CD4-positive, alpha-beta T cell treated with Interleukin-4 for 1 hour (primary cell): ENCODE results near the gene EYS.
"Not testable (repeated sequence)": the region's sequence is repeated elsewhere in the genome, so short reads cannot be mapped to it uniquely, and the experiment has no call there.

Experiments used
- DNase-seq, 2 donors: peaks; one replicate each; pipeline ENCODE4 v3.0.0-alpha.2; 2020 to 2022

The EYS gene

DNA sequence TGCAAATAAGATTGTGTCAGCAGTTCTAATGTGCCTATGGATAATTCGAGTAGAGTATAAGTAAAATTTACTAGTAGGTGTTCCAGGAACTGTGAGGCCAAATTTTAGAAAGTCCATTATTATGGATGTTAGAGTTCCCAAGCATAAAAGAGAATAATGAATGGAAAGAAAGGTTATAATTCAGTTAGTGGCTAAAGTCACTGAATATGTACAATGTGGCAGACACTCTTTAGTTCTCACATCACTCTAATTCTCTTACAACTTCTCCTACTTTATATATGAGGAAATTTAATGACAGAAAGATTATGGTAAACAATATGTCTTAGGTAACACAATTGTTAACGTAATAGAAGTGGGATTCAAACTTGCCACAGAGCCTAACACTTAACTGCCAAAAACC, 75.3 kb downstream of the EYS start:
- no peak for DNase-seq

DNA sequence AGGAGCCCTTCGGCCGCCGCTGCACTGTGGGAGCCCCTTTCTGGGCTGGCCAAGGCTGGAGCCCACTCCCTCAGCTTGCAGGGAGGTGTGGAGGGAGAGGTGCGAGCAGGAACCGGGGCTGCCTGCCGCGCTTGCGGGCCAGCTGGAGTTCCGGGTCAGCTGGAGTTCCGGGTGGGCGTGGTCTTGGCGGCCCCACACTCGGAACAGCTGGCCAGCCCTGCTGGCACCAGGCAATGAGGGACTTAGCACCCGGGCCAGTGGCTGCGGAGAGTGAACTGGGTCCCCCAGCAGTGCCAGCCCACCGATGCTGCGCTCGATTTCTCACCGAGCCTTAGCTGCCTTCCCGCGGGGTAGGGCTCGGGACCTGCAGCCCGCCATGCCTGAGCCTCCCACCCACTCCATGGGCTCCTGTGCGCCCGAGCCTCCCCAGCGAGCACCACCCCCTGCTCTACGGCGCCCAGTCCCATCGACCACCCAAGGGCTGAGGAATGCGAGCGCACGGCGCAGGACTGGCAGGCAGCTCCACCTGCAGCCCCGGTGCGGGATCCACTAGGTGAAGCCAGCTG, 79.5 kb downstream of the EYS start:
- not testable (repeated sequence) for DNase-seq

DNA sequence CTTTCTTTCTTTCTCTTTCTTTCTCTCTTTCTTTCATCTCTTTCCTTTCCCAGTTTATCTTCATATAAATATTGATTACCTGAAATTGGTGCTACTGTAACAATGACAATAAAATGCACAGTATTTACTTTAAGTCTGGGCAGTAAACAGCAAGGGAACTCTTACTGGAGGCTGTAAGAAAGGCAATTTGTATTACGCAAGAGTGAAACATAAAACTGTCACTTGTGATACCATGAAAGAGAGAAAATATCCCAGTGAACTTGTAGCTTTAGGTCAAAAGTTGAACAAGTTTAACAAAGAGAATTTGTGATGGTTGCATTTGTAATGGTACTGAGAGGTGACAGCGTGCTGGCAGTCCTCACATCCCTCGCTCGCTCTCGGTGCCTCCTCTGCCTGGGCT, 80.0 kb downstream of the EYS start:
- no peak for DNase-seq

DNA sequence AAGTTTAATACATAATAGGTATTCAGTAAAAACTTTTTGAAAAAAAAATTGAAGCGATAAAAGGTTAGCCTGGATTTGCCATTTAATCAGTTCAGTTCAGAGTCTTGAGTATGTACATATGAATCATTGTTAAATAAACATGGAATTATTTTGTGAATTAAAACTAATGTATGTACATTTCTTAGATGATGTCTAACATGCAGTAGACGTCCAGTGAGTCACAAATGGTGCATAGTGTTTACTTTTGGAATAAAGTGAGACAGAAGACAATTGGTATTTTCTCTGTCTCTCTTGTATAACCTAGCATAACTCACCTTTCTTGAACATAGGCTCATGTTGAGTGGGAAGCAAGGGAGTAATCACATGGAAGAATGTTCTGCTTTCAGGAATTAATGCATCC, 83.5 kb downstream of the EYS start:
- DNase-seq: no peak

DNA sequence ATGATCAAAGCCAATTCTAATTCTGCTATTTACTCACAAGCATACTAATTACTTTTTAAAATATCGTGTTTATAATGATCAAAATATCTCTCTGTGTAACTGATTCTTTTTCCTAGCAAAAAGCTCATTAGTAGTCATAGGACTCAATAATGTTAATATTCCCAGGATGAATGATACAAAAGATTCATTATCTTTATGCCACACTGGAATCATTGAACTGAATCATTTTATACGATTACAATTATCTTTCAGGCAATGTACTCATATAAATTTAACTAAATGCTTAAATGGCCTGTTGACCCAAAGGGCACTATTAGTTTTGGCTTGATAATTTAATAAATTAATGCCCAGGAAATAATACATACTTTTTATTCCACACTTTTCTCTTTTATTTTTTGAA, 96.3 kb downstream of the EYS start:
- no peak for DNase-seq

DNA sequence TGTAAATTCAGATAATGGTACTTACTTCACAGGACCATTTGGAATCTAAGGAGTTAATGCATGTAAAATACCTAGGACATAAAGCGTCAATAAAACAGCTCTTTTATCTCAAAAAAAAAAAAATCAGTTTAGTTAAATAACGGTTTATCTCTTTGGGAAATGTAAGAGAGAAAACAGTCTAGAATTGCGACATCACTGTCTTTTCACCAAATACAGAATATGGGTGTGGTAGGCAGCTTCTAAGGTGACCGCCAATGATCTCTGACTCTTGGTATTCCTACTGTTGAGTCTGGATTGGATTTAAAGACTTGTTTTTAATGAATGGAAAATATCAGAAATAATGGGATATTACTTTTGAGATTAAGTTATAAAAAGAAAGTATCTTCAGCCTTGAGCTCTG, 111.5 kb downstream of the EYS start:
- no peak for DNase-seq

DNA sequence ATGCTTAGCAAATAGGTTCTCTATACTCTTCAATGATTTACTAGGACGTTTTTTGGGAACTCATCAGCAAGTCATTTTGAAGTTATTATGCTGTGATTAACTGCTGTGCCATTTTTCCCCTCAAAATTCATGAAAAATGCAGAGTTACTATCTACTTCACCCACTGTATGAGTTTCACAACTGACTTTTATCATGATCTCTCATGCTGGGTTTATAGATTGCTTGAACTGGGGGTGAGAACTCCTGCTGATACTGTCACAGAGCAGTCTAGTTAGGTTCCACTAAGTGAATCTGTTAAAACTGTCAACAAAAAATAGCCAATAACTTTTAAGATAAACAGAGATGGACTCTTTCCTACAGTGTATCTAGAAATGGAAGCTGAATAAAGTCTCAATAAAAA, 136.7 kb downstream of the EYS start:
- no peak for DNase-seq

DNA sequence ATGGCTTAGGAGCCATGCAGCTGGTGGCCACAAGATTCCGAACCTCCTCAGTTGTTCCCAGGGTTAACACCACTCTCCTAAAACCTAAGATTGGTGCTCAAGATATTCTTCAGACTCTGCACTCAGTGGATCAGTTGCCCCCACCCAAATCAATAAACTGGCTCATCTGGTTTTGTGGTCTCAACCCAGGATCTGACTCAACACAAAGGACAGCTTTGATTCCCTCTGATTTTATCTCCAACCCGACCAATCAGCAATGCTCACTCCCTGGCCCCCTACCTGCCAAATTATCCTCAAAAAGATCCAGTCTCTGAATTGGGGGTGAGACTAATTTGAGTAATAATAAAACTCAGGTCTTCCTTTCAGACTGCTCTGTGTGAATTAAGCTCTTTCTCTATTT, 137.5 kb downstream of the EYS start:
- DNase-seq: no peak

DNA sequence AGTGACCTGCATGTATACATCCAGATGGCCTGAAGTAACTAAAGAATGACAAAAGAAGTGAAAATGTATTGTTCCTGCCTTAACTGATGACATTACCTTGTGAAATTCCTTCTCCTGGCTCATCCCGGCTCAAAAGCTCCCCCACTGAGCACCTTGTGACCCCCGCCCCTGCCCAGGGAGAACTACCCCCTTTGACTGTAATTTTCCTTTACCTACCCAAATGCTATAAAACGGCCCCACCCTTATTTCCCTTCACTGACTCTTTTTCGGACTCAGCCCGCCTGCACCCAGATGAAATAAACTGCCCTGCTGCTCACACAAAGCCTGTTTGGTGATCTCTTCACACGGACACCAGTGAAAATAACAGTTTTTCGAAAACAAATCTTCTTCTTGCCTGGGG, 138.0 kb downstream of the EYS start:
- not testable (repeated sequence) for DNase-seq

DNA sequence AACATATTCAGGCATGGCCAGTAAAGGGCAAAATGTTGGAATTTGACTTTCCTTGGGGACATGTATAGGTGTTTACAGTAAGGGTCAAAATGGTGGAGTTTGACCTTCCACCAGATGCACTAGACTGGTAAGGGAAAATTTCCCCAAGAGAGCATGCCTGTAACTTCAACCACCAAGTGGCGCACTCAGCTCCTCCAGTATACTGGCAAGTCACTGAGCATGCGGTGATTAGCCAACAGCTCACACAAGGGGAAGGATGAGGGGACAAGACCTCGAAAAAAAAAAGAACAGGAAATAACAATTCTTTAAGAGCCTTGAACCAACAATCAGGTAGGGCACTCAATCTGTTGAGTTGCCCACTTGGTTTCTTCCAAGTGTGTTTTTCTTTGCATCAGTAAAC, 140.9 kb downstream of the EYS start:
- no peak for DNase-seq

DNA sequence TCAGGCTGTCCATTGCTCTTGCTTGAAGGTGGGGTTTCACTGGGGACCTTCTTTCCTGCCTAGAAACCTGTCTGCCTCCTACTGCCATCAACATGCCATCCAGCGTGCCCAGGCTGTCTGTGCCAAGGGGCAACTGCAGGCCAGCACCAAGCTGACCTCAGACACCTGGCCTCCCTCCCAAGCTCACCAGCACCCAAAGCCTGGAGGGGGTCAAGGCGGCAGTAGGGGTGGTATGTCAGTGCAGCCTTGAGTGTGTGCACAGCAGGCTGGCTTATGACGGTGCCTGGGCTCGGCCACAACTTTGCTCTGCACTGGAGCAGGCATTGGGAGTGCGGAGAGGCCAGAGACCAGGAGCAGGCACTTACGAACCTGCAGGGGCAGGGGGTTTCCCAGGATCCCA, 149.0 kb downstream of the EYS start:
- DNase-seq: no peak

DNA sequence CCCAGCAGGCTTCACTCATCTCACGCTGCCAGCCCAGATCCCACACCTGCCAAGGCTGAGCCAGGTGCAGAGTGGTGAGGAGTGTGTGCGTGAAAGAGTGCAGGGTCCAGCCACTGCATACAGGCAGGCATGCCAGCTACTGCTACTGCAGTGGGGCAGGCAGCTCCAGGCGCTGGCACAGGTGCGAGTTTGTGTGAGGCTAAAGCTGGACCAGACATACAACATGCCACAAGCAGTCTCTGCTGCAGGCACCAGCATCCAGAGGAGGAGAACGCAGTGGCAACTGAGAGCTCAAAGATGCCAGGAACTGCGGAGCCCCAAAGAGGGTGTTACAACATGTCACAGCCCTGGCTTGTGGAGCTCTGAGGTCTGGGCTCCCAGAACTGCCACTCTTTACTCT, 149.8 kb downstream of the EYS start:
- no peak for DNase-seq

DNA sequence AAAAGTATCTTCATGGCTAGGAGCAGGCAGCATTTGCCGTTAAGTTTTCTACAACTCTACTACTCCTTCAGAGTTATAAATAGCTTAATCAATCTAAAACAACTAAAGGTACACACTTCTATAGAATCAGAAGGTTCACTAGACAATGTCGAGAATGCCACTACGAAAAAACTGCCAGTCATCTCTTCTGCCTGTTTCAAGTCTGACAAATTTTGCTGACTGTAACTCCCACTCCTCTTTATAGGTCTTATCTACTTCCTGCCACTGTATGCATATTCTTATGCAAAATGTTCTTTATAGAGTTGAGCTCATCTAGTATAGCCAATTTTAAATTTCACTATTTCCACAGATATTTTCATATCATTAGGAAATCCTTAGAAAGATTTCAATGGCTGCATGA, 160.1 kb downstream of the EYS start:
- no peak for DNase-seq

DNA sequence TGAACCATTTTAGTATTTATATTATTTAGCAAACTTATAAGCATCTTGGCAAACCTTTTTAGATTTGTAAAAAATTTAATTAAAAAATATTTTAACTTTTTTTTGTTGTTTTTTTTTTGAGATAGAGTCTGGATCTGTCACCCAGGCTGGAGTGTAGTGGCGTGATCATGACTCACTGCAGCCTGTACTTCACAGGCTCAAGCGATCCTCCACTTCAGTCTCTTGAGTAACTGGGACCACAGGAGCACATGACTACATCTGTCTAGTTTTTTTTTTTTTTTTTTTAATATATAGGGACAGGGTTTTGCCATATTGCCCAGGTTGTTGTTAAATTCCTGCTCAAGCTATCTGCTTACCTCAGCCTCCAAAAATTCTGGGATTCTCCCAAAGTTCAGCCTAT, 161.1 kb downstream of the EYS start:
- no peak for DNase-seq

DNA sequence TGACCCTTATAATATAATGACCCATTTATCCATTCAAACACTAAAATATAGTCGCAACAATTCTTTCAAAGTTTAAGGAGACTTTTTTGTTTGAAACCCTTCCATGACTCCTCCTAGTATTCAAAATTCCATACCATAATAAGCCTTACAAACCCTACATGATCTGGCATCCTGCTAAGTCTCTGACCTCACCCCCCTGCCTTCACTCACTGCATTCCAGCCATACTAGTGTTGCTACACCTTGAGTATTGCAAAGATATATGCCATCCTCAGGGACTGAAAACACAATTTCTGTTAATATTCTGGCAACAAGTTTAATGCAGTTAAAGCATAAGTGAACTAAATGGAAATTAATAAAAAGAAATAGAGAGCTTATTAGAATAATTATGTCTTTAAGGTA, 168.4 kb downstream of the EYS start:
- DNase-seq: no peak

DNA sequence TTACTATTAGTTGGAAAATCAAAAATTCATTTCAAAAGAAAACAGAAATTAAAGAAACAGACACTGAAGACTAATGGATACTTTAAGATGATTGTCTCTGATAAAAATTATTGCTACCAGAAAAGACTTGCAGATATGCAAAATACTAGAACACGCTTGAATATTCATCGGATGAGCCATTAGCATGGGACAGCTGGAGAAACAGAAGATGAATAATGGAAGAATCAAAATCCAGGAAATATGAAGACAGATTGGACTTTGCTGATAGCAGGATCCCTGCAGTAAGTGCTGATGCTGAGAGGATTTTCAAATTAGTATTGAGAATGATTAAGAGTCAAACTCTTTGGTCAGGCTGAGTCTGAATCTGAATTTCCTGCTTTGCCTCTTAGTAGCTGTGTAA, 169.4 kb downstream of the EYS start:
- no peak for DNase-seq

DNA sequence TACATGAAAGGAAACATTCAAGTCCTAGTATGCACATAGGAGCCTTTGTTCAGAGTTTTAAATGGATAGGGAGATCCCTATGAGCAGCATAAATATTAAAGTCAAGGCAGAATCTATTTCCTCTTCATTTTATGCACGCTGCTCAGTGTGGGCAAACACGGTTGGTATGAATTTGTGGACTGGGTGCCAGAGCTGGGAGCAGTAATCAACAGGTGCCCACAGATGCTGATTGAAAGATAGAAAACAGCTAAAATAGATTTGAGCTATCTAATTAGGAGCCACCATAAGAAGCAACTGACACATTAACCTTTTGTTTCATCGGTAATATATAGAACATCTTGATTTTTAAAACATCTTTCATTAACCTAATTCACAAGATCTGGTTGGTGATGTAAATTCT, 175.5 kb downstream of the EYS start:
- no peak for DNase-seq

DNA sequence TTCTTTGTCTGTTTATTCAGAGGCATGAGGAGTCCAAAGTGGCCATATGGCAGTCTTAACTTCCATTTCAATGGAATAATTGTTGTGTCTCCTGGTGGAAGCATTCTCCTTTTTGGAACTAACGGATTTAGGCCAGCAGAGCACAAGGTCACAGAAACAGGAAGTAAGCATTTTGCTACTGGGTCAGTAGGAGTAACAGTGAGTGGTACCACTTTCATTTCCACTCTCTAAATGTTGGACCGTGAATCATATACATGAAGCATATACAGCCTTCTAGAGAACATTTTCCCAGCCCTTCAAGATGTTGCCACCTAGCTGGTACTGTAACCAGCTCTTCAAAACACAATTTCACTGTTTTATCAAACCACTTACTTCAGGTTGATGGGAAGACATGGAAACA, 182.8 kb downstream of the EYS start:
- DNase-seq: no peak

DNA sequence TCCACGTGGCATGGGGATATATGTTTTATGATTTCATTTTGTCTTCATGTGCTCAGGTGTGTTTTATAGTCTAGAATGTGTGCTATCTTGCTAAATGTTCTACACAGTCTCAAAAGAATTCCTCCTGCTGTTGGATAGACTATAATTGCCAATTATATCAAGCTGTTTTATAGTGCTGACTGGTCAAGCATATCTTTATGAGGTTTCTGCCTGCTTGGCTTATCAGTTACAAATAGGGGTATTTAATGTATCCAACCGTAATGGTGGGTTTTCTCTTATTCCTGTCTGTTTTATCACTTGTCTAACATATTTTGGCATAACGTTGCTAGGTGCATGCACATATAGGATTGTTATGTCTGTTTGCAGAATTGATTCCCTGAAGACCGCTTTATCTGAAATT, 201.3 kb downstream of the EYS start:
- no peak for DNase-seq

DNA sequence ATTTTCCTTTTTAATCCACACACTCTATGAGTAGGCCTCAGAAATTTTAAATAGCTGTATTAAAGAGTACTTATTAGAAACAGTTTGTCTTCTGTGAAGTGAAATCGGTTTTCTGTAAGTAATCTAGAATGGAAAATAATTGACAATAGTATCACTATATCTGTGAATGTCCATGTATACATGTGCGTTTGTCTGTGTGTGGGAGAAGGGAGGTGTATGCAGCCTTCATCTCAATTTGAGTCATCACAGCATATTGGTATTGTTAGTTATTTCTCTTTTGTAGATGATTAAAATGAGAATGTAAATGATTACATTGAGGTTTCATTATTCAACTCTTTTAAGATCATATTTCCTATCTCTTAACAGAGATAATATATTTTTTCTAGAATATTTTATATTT, 206.0 kb downstream of the EYS start:
- DNase-seq: no peak

DNA sequence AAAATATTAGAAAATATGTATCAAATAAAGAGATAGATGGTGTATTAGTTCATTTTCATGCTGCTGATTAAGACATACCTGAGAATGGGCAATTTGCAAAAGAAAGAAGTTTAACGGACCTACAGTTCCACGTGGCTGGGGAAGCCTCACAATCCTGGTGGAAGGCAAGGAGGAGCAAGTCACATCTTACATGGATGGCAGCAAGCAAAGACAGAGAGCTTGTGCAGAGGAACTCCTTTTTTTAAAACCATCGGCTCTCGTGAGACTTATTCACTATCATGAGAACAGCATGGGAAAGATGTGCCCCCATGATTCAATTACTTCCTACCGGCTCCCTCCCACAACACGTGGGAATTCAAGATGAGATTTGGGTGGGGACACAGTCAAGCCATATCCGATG, 223.4 kb downstream of the EYS start:
- DNase-seq: not testable (repeated sequence)

DNA sequence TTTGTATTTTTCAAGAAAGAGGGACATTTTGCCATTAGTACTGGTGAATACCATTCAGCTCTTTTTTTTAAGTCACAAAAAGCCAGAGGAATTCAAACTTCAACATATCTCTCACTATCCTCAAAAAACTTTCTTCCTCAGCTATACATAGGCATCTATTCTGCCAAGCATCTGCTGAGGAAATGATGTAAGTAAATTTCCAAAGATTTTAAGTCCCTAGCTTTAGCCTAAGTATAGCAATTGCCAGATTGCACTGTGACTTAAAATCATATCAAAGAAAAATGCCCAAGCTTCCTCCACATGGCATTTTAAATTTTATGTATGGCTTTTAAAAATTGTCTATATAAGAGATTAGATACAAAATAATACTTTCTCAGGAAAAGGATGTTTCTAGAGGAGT, 237.4 kb downstream of the EYS start:
- DNase-seq: no peak

DNA sequence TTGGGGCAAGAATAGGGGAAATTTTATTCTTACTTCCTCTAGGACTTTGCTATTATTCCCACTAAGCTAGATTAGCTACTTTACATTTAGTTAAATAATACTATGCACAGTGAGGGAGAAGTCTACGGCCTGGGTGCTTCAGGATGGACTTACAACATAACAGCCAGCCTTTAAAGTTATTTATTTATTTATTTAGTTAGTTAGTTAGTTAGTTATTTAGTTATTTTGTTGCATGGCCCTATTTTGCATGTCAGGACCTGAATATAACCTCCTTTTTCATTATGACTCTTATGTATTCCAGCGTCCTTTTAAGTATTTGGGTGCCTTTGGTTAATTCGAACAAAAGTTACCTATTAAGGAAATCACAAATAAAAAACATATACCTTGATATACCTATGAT, 238.7 kb downstream of the EYS start:
- DNase-seq: no peak

DNA sequence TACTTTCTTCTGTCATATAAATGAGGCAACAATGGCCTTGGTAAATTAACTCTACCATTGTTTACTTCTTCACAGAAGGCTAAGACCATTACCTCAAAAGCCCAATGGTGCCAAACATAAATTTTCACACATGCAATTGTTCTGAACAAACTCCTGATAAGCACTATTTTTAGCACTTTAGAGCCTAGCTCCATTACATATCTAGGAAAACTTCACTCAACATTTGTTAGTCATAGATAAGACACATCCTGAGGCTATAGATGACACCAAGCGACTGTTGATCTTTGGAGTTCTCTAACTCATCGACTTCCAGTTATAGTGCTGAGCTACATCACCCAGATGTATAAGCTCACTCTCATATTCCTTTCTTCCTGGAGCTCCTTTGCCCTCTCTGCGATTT, 245.9 kb downstream of the EYS start:
- DNase-seq: no peak

DNA sequence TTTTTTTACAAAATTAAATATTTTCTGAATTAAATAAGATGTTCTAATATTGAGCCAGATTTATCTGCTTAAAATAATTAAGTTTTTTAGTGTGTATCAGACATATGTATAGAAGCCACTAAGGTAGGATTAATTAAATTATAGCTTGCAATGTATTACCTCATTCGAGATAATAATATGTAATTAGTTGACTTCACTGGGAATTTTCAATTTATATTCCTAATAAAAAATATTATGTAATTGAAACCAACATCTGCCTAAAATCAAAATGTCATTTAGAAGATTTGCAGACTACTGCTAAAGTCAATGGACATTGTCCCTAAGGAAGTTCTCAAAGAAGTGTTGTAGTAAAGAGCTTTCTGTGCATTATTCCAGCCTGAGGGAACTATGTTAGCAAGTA, 254.7 kb downstream of the EYS start:
- no peak for DNase-seq

DNA sequence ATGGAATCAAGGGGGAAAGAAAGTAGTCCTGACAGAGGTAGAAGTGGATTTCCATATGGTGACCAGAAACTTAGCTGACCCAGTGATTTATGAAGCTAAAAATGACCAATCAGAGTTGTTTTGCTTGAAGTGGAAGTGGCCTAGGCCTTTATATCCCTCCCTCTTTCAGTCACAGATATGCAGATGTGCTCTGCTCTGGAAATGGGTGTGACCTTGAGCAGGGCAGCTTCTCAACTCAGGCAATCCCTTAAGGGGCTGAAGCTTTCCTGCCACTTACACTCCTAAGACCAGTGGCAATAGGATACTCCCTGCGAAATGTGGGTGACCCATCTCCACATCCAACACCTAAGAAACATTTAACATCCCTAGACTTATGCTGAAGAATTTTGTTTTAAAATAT, 256.6 kb downstream of the EYS start:
- no peak for DNase-seq
